GM13977 (cell line): ENCODE data around the gene HM13.

ENCODE experiments used
- DNase-seq: peaks from one replicate; pipeline ENCODE4 v3.0.0; 2012; ENCODE audit warnings: low spot score
- CTCF ChIP-seq: IDR thresholded peaks from 2 replicates; pipeline ENCODE4 v1.5.1; 2012; ENCODE audit warnings: mild to moderate bottlenecking, control low read depth; ENCODE audit not compliant: insufficient read depth; ENCODE audit errors: extremely low read depth, missing control alignments
- in situ Hi-C: fragments of 300-500 bp; cut with MboI; formaldehyde crosslinking; loops from one replicate; pipeline ENCODE4 v1.12.0; 2022; ENCODE audit warnings: low sequenced_read_pairs, low pct_unique_long_range_greater_than_20kb, mixed read lengths, inconsistent platforms; ENCODE audit not compliant: unreplicated experiment

HM13 gene

DNA sequence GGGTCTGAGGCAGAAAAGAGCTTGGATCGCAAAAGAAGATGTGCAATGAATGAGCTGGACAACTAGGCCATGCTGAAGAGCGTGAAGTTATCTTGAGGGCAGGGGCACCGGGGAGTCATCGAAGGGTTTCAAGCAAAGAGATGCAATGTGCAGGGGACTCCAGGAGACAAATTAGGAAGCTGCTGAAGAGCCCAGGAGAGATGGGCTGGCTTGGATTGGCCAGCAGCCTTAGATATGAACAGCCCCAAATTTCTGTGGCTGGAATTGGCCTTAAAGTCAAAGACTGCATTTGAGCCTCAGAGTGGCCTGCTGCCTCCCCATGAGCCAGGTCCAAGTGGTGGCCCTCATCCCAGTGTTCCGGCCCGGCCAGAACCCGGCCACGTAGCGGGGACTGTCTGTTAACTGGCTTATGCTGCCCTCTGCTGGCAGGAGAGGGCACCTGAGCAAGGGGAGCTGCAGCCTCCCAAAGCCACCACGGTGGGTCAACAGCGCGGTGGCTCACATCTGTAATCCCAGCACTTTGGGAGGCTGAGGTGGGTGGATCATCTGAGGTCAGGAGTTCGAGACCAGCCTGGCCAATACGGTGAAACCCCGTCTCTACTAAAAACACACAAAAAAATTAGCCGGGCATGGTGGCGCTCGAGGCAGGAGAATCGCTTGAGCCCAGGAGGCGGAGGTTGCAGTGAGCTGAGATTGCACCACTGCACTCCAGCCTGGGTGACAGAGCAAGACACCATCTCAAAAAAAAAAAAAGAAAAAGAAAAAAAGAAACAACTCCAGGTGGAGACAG is 11.2 kb upstream of the HM13 start:
- peak; percentile 96 for TF ChIP-seq CTCF
- DNase-seq, result peak; percentile 82
- in situ Hi-C loops, result loop anchor here (10.0 kb wide), 1 partner anchor 48 kb away; no protein-coding TSS in a partner anchor

DNA sequence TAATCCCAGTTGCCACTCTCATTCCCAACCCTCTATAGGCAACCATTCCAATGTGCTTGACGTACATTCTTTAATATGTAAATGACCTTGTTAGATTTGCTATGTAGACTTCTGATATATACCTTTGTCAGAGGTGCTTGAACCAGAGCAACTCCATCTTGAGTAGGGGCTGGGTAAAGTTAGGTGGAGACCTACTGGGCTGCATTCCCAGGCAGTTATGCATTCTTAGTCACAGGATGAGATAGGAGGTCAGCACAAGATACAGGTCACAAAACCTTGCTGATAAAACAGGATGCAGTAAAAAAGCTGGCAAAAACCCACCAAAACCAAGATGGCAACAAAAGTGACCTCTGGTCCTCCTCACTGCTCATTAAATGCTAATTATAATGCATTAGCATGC is 8.3 kb upstream of the HM13 start:
- DNase-seq, result no peak
- no peak for TF ChIP-seq CTCF
- in situ Hi-C loops, result loop anchor here (10.0 kb wide), 1 partner anchor 51 kb away; no protein-coding TSS in a partner anchor

- TF ChIP-seq CTCF, result no peak
- DNase-seq, result no peak
- in situ Hi-C loops, result loop anchor here (10.0 kb wide), 1 partner anchor 54 kb away; no protein-coding TSS in a partner anchor
Observed at GRCh38 chr20:31508517-31509244, 5.6 kb upstream of the HM13 start.

DNA sequence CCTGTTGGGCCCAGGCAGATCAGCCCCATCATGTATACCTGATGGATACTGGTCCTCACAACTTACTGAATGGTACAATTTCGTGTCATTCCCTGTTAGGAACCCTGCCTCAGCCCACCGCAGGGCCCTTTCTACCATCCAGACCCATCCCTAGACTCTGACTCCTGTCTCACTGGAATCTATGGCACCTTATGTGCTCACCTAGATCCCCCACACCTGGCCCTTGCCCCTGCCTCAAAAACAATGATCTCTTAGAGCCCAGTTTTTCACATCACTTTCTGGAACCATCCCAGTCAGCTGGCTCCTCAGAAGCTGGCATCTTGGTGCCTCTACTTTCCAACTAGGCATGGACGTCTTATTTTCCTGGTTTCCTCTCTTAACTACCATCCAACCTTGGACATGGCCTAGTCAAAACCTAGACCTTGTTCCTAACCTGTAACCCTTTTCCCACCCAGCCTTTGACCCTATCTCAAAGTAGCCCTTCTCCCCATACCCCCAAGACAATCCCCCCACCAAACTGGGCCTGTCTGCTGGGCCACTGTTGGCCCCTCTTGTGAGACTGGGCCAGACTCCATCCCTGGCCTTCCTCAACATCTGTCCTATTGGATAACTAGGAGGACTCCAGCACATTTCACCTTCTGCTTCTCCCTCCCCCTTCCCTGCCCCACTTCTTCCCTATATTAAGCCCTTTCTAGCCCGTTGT is 981 bp downstream of the HM13 start:
- no peak for TF ChIP-seq CTCF
- DNase-seq, result no peak
- in situ Hi-C loops, result no loop called here

DNA sequence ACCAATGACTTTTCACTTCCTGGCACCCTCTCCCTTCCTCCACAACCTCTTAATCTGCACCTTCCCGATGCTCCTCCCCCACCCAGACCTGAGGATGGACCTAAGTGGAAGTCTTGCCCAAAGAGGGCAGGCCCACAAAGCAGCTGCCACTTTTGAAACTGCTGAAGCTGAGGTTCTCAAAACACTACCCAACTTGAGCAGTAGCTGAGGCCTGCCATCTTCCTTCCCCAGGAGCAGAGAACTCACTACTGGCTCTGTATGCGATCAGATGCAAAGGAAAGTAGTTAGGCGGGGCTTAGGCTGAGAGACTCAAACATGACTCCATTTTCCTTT is 1.5 kb downstream of the HM13 start:
- no peak for TF ChIP-seq CTCF
- in situ Hi-C loops, result no loop called here
- no peak for DNase-seq

GRCh38 chr20:31516166-31516565 is 1.9 kb downstream of the HM13 start:
- no peak for DNase-seq
- in situ Hi-C loops, result no loop called here
- no peak for TF ChIP-seq CTCF
